HEK293T (cell line): ENCODE results near the gene NCF4.

Experiments used
- BHLHE40 ChIP-seq: fragments of 450-650 bp; IDR thresholded peaks from 2 replicates; pipeline ENCODE4 v1.6.1; 2016; ENCODE audit warnings: mild to moderate bottlenecking, moderate library complexity, borderline replicate concordance
- CTBP1 ChIP-seq: fragments of 450-650 bp; IDR thresholded peaks from 2 replicates; pipeline ENCODE4 v1.6.1; 2016; ENCODE audit warnings: borderline replicate concordance
- ELF4 ChIP-seq: fragments of 450-650 bp; IDR thresholded peaks from 2 replicates; pipeline ENCODE4 v1.6.1; 2017; ENCODE audit warnings: antibody characterized with exemption
- FOXK2 ChIP-seq: fragments of 450-650 bp; IDR thresholded peaks from 2 replicates; pipeline ENCODE4 v1.6.1; 2016; ENCODE audit warnings: mild to moderate bottlenecking
- FOXM1 ChIP-seq: fragments of 450-650 bp; IDR thresholded peaks from 2 replicates; pipeline ENCODE4 v1.6.1; 2017; ENCODE audit warnings: mild to moderate bottlenecking, borderline replicate concordance
- HDGF ChIP-seq: fragments of 450-650 bp; IDR thresholded peaks from 2 replicates; pipeline ENCODE4 v1.6.1; 2017; ENCODE audit warnings: antibody characterized with exemption, borderline replicate concordance
- L3MBTL2 ChIP-seq: fragments of 450-650 bp; conservative IDR thresholded peaks from 2 replicates; pipeline ENCODE4 v1.6.1; 2016; ENCODE audit warnings: mild to moderate bottlenecking
- LEF1 ChIP-seq: fragments of 450-650 bp; IDR thresholded peaks from 2 replicates; pipeline ENCODE4 v1.6.1; 2017; ENCODE audit warnings: mild to moderate bottlenecking, borderline replicate concordance
- SP1 ChIP-seq: fragments of 450-650 bp; IDR thresholded peaks from 2 replicates; pipeline ENCODE4 v1.6.1; 2017
- SUZ12 ChIP-seq: fragments of 450-650 bp; IDR thresholded peaks from 2 replicates; pipeline ENCODE4 v1.6.1; 2016; ENCODE audit warnings: mild to moderate bottlenecking
- TF ChIP-seq, protein P1 (sequence below): fragments of 450-650 bp; IDR thresholded peaks from 2 replicates; pipeline ENCODE4 v1.6.1; 2016

DNA sequence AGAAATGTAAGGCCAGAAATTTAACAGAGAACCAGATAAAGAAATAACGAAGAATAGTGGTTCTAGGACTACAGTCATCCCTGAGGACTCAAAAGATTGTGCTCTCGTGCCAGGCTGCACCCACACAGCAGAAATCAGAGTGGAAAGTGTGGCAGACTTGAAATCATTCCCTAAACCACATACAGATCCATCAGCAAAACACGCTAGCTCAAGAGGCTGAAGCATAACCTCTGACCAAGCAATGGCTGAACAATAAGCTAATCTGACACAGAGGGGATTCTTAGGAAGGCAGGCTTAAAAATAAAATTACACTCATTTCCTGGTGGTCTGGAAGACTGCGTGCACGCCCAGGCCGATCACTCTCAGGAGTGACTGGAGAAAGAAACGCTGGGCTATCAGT, 19.0 kb downstream of the NCF4 start:
- TF ChIP-seq CTBP1 (no peak), FOXK2 (no peak), HDGF (no peak), L3MBTL2 (no peak), SUZ12 (no peak), FOXM1 (no peak), LEF1 (no peak), BHLHE40 (no peak), ELF4 (no peak), SP1 (no peak)
- TF ChIP-seq, protein P1, sequence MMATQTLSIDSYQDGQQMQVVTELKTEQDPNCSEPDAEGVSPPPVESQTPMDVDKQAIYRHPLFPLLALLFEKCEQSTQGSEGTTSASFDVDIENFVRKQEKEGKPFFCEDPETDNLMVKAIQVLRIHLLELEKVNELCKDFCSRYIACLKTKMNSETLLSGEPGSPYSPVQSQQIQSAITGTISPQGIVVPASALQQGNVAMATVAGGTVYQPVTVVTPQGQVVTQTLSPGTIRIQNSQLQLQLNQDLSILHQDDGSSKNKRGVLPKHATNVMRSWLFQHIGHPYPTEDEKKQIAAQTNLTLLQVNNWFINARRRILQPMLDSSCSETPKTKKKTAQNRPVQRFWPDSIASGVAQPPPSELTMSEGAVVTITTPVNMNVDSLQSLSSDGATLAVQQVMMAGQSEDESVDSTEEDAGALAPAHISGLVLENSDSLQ: no peak
